Inflammatory macrophage treated with lipopolysaccharide for 1 hour (primary cell): ENCODE measurements around the gene UBR4.
"Not testable (repeated sequence)": the region's sequence is repeated elsewhere in the genome, so short reads cannot be mapped to it uniquely, and the experiment has no call there.

Source experiments
- DNase-seq, 2 donors: peaks; one replicate each; pipeline ENCODE4 v3.0.0-alpha.2; 2020 to 2022

UBR4 gene

DNA sequence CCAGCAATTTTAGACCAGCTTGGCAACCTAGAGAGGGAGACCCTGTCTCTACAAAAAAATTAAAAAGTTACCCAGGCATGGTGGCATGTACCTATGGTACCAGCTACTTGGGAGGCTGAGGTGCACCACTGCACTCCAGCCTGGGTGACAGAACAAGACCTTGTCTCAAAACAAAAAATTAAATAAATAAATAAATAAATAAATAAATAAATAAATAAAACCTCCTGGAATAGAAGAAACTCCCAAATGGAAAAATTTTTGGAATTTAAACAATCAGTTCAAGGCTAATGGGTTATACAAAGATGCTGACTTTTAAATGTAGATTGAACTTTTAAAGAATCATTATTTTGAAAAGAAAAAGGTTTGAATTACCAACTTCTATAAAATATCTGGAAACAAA, 22.2 kb downstream of the UBR4 start:
- DNase-seq: no peak

DNA sequence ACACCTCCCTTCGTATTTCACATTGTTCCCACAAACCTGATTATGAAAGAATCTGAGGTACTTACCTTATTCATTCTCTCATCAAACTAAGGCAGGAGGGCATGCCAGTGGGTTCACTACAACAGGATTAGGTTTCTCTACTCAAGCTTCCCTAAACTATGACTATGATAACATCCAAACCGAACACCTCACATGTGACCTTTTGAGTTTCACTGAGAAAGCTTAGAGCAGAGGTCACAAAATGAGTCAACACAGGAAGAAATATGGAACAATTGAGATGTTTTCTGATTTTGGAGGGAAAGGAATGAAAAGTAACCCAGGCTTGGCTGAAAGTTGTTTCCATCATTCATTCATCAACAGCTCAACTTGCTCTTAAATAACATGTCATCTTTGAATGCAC, 24.1 kb downstream of the UBR4 start:
- DNase-seq: no peak

DNA sequence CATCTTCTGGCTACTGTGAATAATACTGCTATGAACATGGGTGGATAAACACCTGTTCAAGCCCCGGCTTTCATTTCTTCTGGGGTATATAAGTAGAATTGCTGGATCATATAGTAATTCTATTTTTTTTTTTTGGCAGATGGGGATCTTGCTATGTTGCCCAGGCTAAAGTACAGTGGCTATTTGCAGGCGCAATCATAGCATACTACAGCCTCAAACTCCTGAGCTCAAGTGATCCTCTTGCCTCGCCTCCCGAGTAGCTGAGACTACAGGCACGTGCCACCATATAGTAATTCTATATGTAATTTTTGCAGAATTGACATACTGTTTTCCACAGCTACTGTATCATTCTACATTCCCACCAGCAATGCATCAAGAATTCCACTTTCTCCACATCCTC, 27.8 kb downstream of the UBR4 start:
- no peak for DNase-seq

DNA sequence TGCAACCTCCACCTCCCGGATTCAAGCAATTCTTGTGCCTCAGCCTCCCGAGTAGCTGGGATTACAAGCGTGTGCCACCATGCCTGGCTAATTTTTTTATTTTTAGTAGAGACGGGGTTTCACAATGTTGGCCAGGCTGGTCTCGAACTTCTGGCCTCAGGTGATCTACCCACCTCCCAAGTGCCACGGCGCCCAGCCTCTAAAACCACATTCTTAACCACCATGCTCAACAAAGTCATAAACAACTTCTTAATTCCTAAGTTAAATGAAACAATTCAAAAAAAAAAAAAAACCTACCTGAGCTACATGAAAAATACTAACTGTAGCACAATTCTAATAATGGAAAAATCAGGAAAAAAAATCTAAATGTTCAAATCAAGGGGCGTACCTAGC, 29.8 kb downstream of the UBR4 start:
- not testable (repeated sequence) for DNase-seq

DNA sequence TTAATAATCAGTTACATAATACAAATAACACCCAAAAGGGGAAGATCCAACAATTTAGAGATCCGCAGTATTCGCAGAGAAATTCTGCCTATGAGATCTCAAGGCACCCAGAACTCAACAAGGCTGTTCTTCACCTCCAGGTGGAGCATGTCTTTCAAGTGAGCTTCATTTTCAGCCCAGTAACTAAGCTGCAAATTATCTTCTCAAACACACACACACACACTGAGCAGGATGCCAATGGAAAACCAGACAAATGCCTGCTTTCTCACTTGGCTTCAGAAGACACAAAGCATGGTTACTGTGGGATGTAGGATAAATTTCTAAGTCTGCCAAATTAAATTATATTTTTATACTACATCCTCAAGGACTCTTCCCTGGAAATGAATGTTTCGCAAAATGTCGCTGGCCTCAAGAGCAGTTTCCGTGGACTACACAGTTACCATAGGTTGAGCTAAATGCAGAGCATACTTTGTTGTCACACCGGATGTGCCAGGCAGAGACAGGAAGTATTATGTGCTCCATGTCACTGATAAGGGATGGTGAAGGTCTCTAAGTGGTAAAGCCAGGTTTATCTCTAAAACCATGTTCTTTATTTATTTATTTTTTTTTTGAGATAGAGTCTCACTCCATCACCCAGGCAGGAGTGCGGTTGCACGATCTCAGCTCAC, 30.3 kb downstream of the UBR4 start:
- DNase-seq: no peak

DNA sequence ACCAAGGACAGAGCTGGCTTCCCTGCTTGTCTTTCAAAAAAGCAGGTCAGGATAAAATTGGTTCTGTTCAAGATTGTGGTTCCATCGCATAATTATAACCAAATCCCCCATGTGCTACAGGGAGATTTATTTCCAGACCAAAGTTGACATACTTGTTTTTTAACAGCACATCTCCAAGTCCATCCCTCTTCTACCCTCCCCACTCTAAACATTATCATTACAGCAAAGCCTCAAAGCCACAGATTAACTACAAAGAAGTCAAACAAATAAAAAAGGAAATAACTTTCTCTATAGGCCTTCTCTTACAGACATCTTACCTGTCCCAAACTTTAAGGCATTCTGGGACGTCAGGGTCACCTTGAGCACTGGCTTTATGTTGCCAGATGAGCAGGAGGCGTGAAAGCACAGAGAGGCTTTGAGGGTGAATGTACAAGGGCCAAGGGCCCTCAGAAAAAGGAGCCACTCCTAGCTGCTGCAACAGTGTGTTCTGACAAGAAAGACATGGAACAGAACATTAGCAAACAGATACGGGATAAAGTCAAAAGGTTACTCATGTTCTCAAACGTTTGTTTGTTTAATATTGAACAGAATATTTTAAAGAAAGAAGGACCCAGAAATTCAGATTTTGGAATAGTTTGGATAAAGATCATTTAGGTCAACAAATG, 31.2 kb downstream of the UBR4 start:
- no peak for DNase-seq

DNA sequence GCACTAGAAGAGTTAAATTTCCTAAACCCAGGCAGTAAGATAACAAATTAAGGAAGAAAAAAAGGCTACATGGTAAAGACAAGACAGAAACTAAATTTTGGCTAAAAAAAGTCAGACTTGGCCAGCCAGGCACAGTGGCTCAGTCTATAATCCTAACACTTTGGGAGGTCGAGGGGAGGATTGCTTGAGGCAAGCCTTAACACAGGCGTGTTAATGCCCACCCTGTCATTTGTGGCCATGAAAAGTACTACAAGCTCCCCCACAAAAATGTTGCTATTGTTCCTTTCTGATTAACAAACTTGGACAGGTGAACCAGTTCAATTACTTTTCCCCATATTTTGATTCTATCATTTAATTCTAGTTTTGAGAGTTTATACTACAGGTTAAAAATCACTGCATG, 32.3 kb downstream of the UBR4 start:
- DNase-seq: no peak

DNA sequence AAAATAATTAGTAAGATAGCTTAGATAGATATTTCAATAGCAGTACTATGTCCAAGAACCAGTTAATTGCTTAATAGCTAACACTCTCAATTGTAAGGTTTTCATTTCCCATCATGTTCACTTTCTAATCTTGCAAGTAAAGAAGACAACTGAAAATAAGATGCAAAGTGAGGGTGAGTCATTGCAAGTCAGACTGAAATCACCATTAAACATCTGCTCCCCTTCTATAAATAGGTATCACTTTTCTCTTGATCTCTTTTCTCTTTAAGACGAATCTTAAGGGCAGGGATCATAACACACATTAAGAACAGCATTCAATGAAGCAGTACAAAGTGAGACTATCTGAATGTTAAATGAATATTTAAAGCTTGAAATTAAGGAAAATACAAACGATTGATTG, 40.4 kb downstream of the UBR4 start:
- DNase-seq: no peak

DNA sequence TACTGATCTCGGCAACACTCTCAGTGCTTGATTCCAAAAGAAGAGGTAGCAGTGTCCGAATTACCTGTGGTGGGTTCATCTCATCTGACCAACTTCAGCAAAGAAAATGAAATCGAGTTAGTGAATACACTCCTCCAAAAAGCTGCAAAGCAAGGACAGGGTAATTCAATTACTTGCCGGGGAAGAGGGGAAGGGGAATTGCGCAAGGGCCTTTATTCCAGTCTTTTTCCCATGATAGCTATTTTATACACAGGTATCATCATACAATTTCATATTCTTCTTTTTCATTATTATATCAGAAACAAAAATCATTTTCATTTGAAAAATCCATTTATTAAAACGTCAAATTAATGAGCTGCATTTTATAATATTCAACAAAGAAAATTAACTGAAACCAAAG, 42.9 kb downstream of the UBR4 start:
- DNase-seq: no peak

DNA sequence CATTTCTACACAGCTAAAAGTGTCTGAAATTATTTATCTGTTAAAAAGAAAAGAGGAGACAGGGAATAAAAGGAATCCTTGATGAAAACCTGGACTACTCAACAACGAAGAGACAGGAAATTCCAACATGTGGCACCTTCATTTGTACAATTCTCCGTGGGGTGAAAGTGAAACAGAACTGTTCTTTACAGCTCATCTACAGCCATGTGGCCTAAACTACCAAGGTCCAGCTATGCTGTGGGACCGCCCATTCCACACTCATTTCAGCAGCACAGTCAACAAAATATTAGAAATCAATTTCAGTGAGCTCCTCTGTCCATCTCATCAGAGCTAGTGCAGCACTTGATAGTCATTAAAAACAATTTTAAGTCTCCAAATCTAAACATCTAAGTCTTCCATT, 44.0 kb downstream of the UBR4 start:
- DNase-seq: no peak

DNA sequence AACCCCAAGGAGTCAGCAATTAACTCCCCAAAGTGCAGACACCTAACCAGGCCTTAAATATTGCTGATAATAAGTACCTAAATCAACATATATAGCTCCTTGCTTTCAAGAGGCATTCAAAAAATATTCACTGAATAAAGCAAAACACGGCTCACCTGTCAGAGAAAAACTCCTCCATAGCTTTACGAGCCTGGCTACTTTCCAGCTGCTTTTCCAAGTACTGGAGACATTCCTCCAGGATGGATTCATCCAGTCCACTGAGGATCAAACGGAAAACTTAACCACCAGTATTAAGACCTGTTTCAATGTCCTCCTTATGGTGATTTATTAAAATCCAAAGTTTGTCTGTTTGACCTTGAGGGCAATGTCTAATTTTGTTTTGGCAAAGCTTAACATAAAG, 44.6 kb downstream of the UBR4 start:
- DNase-seq: no peak

DNA sequence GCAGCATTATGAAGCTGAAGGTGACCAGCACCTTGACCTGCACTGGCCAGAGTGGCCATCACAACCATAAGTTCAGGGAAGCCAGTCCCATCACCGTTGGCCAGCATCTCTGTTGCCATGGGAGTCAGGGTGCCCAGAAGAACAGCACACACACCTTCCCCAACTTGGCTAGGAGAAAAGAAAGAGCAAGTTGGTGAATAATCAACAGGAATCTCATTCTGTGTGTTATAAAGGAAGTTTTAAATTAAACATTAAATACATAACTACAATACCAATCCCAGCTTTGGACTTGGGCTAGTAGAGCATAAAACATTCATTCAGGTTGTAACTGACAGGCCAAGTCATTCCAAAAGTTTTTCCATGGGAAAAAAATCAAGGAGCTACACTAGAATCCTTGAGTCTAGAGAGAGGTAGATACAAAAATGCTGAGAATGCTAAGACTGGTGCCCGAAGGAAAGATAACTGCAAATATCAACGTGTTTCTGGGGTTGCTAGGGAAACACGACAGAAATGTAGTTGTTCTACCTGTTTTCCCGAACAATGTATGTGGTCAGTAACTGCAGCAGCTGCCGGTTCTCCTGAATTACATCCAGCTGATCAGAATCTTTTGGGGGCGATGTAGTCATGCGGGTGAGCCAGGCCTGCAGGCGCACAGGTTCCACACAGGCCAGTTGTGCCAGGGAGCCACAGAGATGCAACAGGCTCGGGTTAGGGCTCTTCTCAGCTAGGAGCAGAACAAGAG, 45.6 kb downstream of the UBR4 start:
- no peak for DNase-seq

DNA sequence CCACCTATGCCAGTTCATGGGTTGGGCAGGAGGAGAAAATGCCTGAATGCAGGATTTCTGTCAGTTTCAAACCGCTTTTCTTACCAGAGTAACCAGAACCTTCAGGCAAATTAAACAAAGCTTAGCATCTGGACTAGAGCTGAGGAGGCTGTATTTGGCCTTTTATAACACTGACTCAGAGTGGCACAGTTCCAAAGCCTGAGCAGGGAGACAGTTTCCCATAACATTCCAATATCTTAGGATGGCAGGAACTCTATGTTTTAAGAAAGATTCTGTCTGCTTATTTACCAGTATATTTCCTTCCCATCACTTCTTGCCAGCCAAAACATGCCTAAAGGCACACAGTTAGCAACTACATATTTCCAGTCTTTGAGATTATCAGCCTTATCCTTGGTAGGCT, 46.8 kb downstream of the UBR4 start:
- no peak for DNase-seq

DNA sequence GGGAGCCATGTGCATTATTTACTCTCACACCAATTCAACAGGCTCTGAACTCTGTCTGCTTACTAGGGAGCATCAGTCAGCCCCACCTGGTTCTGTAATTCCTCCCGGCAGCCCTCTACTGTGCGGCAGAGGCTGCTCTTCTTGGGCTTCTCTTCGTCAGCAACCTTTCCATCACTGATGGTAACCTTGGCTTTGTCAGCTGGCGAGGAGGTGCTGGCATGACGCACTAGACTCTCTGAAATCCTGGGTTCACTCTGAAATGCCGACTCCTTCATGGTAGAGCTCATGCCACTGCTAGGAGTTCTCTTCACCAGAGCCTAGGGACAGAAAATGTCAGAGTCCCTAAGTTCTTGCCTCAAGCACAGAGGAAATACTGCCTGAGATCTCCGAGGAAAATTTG, 49.2 kb downstream of the UBR4 start:
- DNase-seq: no peak

DNA sequence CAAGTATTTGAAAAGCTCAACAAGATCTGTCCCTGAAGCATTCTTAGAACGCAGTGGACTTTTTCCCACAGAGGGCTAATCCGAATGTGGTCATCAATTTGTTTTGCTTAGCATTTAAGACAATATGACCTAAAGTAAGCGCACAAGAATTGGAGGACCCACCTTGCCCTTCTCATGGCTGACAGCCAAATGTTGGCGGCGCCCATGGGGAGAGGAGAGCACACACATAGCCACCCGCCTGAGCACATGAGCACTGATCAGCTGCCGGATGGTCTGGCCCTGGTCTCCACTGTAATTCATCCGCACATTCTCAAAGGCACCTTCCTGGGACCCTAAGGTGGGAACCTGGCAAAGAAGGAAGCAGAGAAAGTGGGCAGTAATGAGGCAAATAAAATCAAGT, 52.4 kb downstream of the UBR4 start:
- no peak for DNase-seq

DNA sequence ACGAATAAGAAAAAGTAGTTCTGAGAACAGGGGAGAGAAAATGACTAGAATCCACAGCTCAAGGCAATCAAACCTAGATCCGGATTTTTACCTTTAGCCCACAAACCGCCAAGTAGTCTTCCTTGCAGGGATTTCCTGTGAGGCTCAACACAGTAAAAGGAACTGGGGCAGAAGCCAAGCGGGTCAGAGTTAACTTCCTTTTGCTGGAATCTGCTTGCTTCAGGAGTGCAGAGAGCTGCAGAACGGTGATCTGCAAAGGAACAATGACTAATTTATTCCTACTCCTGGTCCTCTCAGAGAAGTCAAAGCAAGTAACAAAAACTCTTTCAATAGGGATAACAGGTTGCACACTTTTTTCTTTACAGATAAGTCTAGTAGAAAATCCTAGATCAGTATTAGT, 53.4 kb downstream of the UBR4 start:
- DNase-seq: peak; percentile 43 to 52

DNA sequence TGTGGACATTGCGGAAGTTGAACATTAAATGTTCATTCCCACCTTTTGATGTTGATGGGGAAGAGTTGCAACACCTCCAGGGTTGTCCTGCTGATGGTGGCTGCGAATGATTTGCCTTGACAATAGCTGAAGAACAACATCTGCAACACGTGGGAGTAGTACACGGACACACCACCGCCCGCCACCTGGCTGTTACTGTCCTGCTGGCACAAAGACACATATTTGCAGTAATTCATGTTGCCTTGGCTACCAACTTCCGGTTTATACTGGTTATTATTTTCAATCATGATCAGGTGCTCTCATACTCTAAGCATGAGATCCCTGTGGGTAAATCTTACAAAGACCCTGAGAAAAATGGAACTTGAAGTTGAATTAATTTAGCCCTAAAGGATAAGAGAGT, 55.2 kb downstream of the UBR4 start:
- DNase-seq: no peak

DNA sequence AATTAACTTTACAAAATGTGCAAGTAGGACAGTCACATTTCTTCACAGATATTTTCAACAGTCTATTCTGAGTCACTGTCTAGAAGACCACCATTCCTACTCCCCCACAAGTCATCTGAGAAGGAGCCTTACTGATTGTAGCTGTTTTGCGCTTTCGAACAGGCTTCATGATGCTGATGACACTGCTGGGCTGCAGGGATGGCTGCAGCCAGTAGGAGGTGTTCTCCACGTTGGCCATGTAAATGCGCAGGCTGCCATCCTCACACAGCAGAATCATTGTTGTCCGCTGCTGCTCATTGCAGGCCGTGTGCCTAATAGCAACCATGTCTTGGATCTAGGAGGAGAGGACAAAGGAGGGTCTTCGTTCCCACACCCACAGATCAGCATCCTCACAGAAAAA, 56.9 kb downstream of the UBR4 start:
- no peak for DNase-seq

DNA sequence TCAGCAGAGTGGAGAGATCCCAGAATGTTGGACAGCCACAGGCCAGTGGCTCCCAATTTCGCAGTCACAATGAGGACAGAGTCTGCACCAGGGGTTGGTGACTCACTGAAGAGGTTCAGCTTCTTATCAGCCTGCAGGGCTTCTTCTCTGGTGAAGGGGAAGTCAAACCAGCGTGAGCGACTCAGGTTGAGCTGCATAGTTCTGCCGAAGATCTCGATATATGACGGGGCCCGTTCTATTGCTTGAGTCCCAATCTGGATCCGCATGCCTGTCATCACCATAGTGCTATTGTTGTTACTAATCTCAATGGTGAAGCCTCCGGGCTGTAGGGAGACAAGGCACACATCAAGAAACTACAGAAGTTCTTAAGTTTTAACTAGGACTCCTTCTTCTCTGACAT, 58.5 kb downstream of the UBR4 start:
- DNase-seq: no peak

DNA sequence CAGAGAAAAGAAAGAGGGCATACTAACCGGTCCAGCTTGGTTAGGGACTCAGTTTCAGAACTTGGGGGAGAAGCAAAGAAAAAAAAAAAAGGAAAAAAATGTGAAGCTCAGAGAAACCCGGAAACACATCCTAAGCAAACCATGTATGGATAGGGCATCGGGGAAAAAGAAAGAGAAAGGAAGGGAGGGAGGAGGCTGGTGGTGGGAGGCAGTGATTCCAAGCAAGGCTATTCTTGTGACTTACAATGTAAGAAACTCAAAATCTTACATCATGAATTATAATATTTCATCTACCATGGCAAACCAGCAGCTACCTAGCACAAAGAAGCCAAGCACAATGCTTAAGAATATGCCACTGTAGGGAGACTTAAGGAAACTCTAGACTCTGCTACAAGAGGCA, 60.3 kb downstream of the UBR4 start:
- no peak for DNase-seq

DNA sequence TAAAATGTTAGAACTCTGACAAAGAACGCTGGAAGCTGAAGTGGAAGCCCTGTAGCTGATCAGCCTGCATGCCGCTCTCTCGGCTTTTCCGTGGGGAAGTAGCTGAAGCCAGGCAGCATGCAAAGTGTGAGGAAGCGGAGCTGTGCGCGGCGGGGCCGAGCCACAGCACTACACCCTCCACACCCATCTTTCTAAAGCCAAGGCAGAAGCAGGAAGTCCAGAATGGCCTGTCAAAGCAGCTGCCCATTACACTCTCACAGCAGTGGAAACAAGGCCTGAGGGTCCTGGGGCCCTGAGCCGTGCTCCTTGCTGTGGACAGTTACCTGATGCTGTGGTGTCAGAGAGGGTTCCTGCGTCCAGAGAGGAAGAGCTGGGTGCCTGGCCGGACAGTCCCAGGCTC, 69.6 kb downstream of the UBR4 start:
- no peak for DNase-seq

DNA sequence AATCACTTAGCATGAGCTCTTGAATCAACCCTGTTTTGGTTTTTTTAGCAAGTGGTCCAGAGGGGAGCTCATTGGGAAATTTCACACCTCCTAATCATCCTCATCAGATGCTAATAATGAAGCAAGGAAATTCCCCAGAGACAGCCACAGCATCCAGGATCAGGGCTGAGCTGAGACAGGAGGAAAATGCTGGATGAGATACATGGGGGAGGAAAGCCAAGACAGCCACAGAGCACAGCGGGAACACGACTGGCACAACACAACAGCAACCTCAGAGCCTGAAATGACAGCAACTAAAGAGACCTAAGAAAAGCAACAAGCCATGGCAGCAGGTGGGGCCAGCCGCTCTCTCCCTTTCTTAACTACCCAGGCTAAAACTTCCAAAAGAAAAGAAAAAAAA, 70.4 kb downstream of the UBR4 start:
- peak in 1 of 2 donors; percentile 2 for DNase-seq

DNA sequence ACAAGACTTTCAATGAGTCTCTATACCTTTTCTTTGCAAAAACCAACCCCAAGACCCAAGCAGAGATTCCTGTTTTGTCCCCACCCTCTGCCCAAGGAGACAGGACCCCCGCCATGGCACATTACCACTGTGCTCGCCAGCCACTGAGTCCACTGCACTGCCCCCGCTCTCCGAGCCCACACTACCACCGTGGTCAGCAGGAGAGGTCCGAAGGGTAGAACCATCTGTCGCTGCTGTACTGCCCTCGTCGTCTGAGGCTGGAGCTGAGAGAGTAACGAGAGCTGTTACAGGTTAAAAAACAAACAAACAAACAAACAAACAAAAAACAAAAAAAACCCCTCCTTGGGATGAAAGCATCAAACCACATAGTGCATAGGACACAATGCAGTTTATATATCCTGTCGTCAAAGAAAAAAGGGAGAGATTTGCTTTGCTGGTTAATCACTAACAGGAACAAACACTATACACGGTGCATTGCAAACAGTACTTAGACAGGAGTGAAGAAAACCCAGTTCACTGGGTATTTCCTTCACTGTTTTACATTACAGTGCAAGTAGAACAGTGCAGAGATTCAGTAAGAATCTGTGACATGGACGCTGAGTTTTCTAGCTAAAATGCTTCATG, 71.0 kb downstream of the UBR4 start:
- no peak for DNase-seq

DNA sequence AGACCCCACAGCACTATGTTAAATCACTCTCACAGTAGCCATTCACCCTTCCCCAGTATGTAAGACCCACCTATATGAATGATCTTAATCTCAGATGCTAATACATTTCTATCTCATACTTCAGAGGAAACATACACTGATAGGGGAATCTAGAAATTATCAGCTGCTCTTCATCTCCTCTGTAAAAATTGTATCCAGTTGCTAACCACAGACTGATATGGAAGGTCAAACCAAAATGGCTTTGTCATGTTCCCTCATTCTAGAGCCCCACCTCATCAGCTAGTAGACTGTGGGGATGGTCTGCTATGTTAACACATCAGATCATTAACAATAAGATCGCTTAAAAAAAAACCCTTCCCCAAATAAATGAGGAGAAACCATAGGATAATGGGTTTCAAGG, 71.7 kb downstream of the UBR4 start:
- DNase-seq: no peak
